OCI-LY3 (cell line): ENCODE data around the gene MAGIX.

ENCODE experiments used
- EZH2phosphoT487 ChIP-seq: fragments of 200-600 bp; shearing (Covaris generic); IDR thresholded peaks from 2 replicates; pipeline ENCODE4 v1.6.1; 2018; ENCODE audit warnings: antibody characterized with exemption, mixed run types, low read depth
- TF ChIP-seq, protein P1 (sequence below): fragments of 200-600, 300-600 bp; sonication (generic); IDR thresholded peaks from 2 replicates; pipeline ENCODE4 v1.5.1; 2014; ENCODE audit warnings: antibody characterized with exemption, low read length, low read depth

DNA sequence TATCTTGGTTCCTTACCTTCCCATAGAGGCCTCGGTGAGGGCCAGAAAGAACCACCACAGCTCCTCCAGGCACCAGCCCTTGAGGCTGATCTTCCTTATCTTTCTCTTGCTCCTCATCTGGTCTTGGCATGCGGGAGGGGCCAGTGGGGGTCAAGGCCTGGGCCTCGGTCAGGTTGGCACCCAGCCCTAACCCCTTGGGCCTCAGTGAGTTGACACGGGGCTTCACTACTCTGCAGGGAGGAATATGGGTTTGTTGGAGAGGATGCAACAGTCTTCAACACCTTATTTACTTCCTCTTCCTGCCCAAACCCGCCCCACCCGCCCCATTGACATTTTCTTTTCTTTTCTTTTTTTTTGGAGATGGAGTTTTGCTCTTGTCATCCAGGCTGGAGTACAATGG is 45.0 kb upstream of the MAGIX start:
- TF ChIP-seq, protein P1, sequence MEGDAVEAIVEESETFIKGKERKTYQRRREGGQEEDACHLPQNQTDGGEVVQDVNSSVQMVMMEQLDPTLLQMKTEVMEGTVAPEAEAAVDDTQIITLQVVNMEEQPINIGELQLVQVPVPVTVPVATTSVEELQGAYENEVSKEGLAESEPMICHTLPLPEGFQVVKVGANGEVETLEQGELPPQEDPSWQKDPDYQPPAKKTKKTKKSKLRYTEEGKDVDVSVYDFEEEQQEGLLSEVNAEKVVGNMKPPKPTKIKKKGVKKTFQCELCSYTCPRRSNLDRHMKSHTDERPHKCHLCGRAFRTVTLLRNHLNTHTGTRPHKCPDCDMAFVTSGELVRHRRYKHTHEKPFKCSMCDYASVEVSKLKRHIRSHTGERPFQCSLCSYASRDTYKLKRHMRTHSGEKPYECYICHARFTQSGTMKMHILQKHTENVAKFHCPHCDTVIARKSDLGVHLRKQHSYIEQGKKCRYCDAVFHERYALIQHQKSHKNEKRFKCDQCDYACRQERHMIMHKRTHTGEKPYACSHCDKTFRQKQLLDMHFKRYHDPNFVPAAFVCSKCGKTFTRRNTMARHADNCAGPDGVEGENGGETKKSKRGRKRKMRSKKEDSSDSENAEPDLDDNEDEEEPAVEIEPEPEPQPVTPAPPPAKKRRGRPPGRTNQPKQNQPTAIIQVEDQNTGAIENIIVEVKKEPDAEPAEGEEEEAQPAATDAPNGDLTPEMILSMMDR, result no peak
- TF ChIP-seq EZH2phosphoT487, result no peak
